GM12872 (cell line): Measurements from ENCODE around the gene PPARGC1A.

Experiments
- TF ChIP-seq, protein P1 (sequence below): IDR thresholded peaks from 3 replicates; pipeline ENCODE4 v1.5.1; 2011; ENCODE audit warnings: low read depth, mild to moderate bottlenecking, low read length, moderate library complexity; ENCODE audit not compliant: insufficient read depth

Gene PPARGC1A

DNA sequence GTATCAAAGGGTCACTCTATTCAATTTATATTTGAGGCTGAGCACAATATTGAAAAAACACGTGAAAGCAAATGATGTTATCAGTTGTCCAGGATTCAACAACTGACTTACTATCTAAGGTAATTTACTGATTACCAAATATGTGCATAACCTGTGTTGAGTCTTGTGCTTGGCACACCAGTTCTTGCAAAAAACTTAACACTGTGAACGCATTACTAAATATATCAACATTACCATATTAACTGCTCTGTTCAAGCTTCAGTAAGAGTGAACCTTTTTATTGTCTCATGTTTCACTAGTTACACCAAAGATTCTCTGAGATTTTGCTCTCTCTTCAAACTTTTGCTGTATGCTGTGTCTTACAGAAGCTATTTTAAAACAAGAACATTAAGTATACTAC lies 38.4 kb downstream of the PPARGC1A start:
- TF ChIP-seq, protein P1, sequence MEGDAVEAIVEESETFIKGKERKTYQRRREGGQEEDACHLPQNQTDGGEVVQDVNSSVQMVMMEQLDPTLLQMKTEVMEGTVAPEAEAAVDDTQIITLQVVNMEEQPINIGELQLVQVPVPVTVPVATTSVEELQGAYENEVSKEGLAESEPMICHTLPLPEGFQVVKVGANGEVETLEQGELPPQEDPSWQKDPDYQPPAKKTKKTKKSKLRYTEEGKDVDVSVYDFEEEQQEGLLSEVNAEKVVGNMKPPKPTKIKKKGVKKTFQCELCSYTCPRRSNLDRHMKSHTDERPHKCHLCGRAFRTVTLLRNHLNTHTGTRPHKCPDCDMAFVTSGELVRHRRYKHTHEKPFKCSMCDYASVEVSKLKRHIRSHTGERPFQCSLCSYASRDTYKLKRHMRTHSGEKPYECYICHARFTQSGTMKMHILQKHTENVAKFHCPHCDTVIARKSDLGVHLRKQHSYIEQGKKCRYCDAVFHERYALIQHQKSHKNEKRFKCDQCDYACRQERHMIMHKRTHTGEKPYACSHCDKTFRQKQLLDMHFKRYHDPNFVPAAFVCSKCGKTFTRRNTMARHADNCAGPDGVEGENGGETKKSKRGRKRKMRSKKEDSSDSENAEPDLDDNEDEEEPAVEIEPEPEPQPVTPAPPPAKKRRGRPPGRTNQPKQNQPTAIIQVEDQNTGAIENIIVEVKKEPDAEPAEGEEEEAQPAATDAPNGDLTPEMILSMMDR = no peak

DNA sequence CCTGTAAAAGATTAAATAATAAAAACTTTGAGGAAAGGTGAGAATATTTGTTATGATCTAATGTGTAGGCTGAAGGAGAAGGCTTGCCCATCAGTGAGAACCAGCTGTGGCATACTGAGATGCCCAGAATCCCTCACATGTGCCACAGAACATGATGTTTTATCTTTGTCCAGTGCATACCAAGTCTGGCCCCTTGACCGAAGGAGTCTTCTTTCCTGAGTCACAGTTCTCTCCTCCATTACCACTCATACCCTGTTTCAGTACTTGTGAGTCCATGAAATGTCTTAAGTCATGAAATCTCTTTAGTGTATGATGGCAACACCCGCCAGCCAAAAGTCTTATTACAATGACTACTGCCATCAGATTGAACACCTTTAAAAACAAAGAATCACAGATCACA lies 42.7 kb downstream of the PPARGC1A start:
- TF ChIP-seq, protein P1 = no peak

GRCh38 chr4:23844961-23845360 lies 44.9 kb downstream of the PPARGC1A start:
- TF ChIP-seq, protein P1 = no peak

DNA sequence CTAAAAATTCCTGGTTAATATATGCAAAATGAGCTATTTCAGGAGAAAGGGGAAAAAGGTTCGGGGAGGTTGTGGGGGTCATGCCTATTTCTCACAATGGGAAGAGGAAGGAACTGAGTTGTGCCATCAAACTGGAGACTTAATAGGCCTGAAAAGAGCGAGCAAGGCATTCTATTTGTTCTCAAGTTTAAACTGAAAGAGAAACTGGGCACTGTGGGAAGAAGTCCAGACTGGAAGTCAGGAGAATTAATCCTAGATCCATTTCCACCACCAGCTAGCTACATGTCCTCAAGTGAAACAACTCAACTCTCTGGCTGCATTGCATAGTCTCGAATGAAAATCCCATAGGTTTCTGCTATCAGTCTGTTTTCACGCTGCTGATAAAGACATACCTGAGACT lies 50.6 kb downstream of the PPARGC1A start:
- TF ChIP-seq, protein P1 = no peak

- TF ChIP-seq, protein P1 = no peak
Observed at GRCh38 chr4:23838607-23839006, 51.2 kb downstream of the PPARGC1A start.

GRCh38 chr4:23838131-23838530 lies 51.7 kb downstream of the PPARGC1A start:
- TF ChIP-seq, protein P1 = no peak

DNA sequence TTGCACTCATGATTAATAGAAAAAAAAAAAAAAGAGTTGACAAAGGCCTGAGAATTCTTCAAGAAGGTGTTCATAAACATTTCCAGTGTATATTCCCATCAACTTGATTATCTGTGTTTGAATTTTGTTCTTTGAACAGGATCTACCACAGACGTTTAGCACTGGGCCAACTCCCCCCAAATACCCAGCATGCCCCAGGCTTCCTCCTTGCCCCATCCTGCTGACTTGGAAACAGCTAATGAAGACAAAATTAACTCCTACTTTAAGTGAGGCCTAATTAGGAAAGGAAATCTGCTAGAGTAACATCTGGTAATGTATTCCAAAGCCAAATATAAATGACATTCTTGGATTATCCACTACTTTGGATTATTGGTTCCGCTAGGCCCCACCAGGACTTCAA lies 52.5 kb downstream of the PPARGC1A start:
- TF ChIP-seq, protein P1 = no peak
